Omental fat pad (tissue), 4 donors: ENCODE data around the gene PUSL1. TPM values are rescaled to one million over a fixed set of nuclear protein-coding genes. Genes with fewer than 3 reads are reported as not detected.

Experiments used
- ATAC-seq: fragments of 150-250 bp; one replicate; pipeline ENCODE4 v1.9.1; 2016; ENCODE audit warnings: mild to moderate bottlenecking, moderate library complexity; ENCODE audit not compliant: low FRiP score
- DNase-seq: peaks from one replicate; pipeline ENCODE4 v3.0.0-alpha.2; 2019; ENCODE audit warnings: low spot score
- total RNA-seq, 4 donors: library from RNA; depleted of rRNA; stranded (reverse); fragments of >200 nt; gene quantifications; one replicate each; pipeline ENCODE4 v1.1.0, GENCODE V29; 2016
- TF ChIP-seq, protein P1 (sequence below), 3 donors: fragments of 450-650 bp; IDR thresholded peaks; one replicate each; pipeline ENCODE4 v1.5.1; 2016 to 2017; ENCODE audit warnings: antibody characterized with exemption in 3 of 3, mild to moderate bottlenecking in 3 of 3, moderate library complexity in 2 of 3

Gene PUSL1
- total RNA-seq, 4 donors from 2014 or later = 15.7 to 26.0 (median 17.5) TPM

DNA sequence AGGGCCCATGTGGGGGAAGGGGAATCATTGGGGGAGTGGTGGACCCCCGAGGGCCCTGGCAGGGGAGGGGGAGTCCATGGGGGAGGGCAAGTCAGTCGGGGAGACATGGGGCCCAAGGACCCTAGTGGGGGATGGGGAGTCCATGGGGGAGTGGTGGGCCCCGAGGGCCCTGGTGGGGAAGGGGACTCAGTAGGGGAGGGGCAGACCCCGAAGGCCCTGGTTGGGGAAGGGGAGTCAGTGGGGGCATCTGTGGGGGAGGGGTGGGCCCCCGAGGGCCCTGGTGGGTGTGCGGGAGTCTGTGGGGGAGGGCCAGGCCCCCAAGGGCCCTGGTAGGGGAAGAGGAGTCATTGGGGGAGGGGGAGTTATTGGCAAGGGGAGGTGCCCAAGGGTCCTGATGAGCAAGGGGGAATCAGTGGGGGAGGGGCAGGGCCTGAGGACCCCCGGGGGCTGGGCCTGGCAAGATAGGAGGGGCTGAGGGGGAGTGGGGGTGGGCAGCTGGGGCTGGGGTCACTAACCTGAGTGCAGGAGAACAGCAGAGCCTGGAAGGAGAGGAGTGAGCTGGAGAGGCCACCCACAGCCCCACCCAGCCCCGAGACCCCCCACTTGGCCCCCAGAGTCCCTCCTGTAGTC lies 47.9 kb downstream of the PUSL1 start:
- ATAC-seq = no peak
- DNase-seq = no peak
- TF ChIP-seq, protein P1, sequence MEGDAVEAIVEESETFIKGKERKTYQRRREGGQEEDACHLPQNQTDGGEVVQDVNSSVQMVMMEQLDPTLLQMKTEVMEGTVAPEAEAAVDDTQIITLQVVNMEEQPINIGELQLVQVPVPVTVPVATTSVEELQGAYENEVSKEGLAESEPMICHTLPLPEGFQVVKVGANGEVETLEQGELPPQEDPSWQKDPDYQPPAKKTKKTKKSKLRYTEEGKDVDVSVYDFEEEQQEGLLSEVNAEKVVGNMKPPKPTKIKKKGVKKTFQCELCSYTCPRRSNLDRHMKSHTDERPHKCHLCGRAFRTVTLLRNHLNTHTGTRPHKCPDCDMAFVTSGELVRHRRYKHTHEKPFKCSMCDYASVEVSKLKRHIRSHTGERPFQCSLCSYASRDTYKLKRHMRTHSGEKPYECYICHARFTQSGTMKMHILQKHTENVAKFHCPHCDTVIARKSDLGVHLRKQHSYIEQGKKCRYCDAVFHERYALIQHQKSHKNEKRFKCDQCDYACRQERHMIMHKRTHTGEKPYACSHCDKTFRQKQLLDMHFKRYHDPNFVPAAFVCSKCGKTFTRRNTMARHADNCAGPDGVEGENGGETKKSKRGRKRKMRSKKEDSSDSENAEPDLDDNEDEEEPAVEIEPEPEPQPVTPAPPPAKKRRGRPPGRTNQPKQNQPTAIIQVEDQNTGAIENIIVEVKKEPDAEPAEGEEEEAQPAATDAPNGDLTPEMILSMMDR (IDR thresholded peaks at IDR 0.05) = no peak

DNA sequence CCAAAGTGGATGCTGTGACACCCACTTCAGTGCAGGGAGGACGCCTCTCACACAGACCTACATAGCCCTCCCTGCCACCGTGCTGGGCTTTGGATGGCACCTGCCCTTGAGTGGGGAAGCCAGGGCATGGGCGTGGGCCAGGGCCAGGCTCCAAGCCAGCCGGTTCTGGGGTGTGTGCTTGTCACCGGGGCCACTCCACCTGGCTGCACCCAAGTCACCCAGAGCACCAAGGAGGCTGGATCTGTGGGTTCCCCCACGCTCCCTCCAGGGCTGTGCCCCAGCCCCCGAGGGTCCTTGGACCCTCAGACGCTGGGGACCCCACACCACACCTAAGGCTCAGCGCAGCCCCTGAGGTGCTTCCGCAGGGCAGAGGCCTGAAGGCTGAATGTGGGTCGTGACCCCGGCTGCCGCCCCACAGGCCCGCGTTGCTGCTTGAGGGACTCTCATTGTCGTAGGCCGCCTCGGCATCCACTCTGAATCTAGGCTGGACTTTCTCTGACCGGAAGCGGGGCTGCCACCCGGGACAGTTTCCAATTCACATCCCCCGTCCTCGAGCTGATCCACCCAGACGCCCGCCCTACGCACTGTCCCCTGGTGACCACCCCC lies 48.5 kb downstream of the PUSL1 start:
- ATAC-seq = no peak
- no peak for DNase-seq
- TF ChIP-seq, protein P1 (IDR thresholded peaks at IDR 0.05) = no peak

- TF ChIP-seq, protein P1 (IDR thresholded peaks at IDR 0.05) = no peak
- DNase-seq = no peak
- ATAC-seq = peak; percentile 3
Measured at GRCh38 chr1:1357871-1358432, 49.6 kb downstream of the PUSL1 start.

DNA sequence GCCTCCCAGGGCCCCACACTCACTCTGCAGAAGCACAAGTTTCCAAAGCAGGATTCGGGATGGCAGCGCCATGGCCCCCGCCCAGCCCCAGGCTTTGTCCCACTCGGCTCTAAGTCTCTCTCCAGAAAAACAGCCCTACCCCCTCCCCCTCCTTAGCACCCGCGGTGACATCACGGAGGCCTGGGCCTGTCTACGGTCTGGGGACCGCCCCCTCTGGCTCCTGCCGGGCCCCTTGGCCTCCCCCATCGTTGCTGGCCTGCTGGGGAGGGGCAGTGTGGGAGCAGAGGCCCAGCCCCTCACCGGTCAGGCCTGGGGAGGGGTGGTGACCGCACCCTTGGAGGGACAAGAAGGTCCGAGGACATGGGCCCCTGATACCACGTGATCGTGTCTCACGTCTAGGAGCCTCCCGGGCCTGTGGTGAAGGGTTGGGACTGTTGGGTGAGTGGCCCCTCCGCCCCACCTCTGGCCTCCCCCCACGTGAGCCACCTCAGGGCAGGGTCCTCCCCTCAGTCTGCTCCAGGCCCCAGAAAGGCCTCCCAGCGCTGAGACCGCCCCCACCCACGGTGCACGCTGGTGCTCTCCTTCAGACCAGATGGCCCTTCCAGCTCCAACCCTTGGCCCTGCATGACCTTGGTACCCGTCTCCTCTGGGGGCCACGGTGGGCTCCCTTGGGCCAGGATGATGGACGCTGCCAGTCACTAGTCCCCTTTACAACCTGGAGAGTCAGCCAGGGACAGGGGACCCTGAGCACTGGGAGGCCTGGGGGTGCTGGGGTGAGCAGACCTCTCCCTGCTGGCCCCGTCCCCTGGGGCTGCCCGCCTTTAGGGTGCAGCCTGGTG lies 50.3 kb downstream of the PUSL1 start, which contains the start of gene MXRA8:
Gene MXRA8, minus strand, starts transcription at position 123 of the 839 bp plus-strand sequence. Its CDS starts 51 bp downstream, at position 72.
- ATAC-seq = peak; percentile 22
- TF ChIP-seq, protein P1 (IDR thresholded peaks at IDR 0.05) = no peak
- no peak for DNase-seq

DNA sequence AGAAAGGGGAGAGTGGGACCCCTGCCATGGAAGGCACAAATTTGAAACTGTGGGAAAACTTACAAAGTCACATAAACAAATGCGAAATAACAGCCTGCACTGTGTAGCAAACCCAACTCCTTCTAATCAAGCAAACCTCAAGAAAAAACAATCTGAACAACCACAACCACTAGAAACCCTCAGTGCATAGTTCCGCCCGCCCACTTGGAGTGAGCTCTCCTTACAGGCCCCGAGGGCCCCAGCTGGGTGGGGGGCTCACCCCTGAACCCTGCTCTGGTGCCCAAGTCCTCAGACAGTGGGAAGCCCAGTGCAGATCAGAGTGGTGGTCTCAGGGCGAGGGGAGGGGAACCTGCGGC lies 50.9 kb downstream of the PUSL1 start:
- ATAC-seq (no peak), DNase-seq (no peak)
- TF ChIP-seq, protein P1 (IDR thresholded peaks at IDR 0.05) = no peak

DNA sequence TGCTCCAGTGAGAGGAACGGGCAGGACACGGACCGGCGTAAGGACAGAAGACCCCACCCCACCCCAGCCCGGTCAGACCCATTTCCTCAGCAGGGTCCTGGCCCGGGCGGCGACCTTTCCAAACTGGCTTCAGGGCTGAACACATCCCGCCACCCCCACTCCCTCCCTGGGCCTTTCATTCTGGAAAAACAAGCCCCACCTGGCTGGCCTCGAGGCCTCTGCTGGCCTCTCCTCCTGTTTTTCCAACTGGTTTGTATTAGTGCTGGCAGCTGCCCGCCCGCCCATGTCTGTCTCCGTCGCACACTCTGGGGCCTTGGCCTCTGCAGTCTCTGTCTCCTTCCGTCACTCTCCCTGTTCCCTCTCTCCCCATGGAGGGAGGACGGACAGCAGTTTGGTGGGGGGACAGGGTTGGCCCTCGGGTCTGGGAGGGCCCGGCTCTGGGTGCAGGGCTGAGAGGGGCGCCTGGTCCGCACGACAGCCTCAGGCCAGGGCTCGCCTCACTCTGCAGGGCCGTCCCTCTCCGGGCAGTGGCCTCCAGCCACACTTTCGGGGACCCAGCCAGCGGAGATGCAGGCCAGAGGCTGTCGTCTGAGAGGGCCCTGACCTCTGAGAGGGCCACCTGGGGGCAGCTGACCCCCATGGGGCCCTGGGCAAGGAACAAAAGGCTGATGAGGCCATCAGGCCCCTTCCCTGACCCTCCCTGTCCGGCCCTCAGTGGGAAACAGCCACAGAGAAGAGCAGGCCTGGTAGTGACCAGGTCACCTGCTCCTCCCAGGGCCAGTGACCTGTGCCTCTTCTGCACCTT lies 51.5 kb downstream of the PUSL1 start:
- no peak for ATAC-seq
- no peak for DNase-seq

More for the DNA sequence above, 51.5 kb downstream of the PUSL1 start:
- TF ChIP-seq, protein P1 (IDR thresholded peaks at IDR 0.05) = no peak
